DMS 273 treated with DMSO at 0.1 percent for 48 hours (cell line): ENCODE results near the gene IRS2.

Experiments
- DNase-seq: peaks from one replicate; lab custom pipeline; 2025; lab: John Stamatoyannopoulos, UW

The IRS2 gene

DNA sequence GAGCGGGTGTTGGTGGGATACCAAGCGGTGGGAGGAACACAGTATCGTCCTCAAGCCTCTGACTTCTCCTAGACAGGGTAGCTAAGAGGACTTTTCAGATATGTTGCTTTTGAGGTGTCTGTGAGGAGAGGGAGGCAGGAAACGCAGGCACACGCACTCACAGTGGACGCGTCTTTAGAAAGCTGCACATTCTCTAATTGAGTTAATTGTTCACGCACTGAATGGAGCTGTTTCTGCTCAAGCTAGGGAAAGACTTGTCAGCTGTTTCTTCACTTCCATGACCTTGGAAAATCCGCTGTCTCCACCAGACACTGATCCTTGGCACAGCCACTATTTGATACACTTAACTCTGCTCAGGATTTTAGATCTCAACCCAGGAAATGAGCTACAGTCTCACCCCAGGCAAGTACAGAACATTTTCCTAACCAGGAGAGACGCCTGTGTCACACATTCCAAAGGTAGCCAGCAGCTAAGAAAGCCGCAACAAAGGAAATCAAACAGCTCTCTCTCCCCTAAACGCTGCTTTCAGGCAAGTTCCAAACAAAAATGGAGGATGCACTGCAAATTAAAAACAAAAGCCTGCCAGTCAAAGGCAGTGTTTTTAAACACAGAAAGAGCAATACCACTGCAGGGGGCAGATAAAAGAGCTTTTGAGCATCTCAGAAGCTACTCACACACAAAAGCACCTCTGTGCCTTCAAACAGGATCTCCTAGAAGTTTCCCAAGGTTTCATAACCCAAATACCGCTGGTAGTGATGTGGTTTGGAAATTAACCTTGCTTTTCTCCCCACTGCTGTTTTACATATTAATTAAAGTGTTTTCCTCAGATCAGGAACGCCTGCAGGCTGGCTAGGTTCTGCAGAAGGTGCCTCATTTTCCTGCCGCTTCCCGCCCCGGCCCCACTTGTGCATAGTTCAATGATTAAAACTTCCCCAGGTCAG lies 57.3 kb downstream of the IRS2 start:
- no peak for DNase-seq

DNA sequence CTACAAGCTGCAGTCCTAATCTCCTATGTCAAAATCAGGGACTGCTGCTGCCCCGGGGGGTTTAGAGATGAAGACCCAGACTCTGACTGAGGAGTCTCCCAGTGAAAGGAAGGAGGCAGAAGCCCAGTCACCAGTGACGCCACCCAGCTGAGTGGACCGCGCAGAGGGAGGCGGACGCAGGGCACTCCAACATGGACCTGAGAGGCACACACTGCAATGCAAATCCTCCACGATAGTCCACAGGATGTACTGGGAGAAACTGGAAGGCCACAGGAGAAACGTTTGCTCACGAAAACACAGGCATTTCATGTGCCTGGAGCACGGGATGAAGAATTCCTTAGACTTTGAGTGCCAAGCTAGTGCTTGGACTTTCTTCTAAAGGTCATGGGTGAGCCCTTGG lies 58.3 kb downstream of the IRS2 start:
- DNase-seq, result no peak

DNA sequence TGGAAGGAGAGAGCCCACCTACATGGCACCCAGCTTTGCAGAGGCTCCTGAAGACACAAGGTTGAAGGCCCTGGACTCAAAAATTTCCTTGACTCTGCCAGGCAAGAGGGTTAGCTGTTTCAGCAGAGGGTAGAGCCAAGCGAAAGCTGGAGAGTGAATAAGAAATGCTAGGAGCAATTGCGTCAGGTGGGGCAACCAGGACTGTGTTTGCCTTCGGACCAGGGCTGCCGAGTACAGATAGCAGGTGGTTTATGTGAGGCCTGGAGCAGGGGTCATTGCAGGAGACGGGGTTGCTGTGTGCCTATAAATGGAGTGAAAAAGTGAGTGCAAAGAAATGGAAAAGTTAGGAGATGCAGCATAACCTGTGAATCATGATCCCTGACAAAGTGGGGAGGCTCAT lies 59.1 kb downstream of the IRS2 start:
- no peak for DNase-seq

DNA sequence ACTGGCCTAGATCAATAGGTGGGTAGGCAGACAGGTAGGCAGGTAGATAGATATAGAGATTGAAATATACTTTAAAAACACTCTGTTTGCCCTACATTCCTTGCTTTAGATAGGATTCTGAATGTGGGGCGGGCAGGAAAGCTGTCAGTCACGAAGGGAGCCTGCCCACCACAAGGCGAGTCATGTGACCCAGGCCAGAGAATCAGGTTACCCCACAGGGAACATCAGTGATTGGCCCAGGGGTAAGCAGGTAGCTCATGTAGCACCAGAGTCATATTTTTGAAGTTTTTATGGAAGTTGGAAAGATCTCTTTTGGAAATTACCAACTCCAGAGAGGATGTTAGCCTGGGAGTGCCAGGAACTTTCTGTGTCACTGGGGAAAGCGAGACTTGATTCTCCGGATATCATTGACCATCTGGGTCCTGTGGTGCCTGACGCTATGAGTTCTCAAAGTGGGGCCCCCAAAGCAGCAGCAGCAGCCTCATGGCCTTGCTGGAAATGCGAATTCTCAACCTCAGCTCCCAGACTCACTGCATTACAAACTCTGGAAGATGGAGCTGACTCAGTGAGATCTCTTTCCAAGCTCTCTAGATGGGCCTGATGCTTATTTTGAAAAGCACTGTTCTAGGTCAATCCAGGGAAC lies 60.3 kb downstream of the IRS2 start:
- no peak for DNase-seq

DNA sequence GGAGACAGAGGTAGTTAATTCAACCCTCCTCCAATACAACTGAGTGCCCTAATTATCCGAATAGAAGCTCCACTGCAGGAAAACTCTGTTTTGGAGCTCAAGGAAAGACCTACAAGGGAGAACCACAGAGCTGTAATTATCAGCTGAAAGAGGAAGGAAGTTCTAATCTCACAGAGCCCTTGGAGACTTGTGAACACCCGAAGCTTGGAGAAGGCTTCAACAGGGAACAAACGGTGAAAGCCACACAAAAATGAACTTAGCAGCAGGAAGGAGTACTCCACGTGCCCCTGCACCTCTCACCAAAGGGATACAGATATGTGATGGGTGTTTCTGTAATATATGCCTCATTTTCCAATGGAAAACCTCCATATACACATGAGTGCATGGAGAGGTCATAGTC lies 61.1 kb downstream of the IRS2 start:
- no peak for DNase-seq

DNA sequence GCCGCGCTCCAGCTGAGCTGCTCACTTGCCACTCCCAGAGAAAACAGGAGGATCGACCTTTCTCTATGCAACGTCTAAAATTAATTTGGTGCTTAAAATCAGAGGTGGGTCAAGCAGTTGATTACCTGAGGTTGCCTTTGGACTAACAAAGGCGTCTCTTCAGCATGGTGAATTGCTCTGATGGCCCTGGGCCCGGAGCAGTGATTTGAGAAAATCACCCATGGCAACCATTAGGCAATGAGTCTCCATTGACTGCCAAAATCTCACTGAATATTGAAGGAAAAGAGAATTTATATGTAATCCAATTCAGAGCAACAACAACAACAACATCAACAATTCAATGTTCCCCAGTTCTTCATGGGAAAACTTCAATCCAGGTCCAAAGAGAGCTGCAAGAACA lies 61.8 kb downstream of the IRS2 start:
- DNase-seq, result no peak

DNA sequence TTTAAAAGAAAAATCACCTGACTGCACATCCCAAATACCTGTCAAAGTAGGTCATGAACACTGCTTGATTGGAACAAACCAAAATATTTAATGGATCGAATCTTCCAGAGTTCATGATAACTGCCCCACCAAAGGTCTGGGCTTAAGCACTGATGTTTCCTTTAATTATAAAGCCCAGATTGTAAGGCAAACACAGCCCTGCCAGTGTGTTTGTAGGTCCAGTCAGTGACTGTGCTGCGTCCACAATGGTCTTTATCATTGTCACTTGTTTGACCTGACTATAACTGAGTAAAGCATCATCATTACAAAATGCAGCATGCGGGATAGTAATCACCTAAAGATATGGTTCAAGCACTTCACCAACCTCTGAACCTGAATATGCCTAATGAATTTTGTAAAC lies 63.3 kb downstream of the IRS2 start:
- no peak for DNase-seq

DNA sequence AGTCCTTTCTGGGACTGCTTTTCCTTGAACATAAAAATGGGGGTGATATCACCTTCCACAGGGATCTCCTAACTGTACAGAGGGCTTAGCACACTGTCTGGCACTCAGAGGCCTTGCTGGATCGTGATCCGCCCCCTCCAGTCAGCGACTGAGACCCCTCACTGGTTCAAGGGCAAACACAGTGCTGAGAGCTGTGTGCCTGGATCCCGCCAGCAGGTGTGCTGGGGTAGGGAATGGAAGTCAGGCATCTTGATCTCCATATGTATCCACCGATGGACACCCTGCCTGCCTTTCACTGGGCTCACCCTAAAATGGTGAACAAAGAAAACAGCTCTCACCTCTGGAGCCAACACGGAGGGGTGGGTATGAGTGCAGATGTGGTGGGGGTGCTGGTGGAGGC lies 64.3 kb downstream of the IRS2 start:
- DNase-seq, result no peak

DNA sequence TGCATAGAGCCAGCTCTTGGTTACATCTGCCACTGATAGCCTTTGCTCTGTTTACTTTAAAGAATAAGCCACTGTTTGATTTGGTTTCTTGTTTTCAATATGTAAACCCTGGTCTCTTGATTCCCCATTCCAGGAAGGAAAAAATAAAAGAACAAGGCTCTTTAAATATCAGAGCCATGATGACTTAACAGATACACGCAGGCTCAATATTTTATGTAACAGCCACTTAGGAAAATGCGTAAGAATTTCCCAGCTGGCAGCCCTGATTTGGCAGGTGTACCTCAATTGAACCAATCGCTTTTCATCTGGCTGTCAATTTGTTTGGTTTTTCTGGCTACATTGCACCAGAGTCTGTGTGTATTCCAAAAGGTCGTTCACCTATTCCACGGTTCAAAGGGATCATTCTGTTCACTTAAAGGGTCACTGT lies 65.6 kb downstream of the IRS2 start:
- DNase-seq, result no peak

DNA sequence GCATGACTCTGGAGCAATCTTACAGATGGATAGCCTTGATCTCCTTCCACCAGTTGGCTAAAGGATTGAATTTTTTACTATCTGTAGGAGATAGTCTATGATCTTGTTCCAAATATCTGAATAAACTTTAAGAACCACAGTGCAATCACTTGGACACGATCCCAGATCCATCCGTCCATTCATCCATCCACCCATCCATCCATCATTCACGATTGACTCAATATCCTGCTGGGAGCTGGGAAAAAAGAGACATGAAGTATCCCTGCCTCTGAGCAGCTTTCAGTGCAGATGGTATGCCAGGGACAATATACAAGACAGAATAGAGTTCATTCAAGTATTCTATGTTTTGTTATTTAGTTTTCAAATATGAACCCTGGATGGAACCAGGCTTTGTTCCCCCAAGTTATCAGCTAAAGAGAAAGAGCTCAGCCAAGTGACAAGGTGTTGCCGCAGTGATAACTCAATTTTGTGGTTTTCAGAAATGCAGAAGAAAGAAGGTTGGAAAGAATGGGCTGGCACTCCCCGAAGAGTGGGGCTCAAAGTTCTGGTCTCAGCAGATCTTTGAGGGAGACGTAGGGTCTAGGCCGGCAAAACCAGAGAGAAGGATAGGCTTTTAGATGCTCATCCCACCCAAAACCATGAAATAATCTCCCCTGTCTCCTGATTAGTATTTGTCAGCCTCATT lies 66.3 kb downstream of the IRS2 start:
- DNase-seq, result no peak

DNA sequence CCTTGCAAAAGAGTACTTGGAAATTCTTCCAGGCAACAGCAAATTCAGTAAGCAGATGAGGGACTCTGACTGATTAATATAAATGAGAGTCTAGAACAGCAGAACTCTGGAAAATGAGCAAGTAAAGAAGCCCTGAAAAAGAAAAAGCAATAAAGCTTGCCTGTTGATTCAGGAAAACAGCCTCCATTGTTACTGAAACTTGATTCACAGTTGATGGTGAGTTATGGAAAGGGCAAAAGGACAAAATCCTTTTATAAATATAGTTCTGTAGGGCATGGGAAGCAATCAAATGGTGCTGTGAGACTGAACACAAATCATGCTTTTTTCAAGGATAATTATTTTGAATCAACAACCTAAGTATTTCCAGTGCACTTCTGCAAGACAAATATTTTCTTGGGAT lies 67.7 kb downstream of the IRS2 start:
- no peak for DNase-seq

DNA sequence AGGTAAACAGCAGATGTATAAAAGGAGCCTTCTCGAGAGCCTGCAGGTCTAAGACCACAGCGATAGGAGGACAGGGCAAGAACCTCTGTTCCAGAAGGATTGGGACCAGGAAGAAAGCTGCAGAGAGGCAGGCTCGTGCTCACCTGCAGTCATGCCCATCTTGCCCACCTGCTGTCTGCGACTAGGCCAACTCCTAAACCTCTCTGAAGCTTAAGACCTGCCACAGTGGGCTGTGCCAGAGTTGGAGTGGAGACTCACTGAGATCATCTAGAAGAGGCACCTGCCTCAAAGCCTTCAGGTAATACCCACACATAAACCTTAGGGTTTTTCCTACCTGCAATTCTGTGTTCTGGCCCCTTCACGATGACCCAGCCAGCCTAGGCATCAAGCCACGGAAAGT lies 68.7 kb downstream of the IRS2 start:
- no peak for DNase-seq

DNA sequence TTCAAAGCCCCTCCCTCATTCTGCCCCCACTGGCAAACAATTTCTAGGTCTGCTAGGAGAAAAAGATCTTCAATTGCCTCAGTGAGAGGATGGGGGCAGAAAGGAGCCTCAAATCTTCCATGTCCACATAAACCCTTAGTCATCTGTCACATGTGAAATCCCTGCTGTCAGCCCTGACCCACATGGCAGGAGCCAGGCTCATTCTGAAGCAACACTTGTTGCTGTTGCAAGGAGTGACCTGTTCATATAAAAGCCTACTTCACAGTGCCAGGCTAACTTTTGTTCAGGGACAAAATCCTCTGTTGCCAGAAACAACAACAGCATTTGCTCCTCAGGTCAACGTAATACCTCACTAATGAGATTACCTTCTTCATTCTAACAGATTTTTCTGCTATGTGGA lies 70.5 kb downstream of the IRS2 start:
- no peak for DNase-seq

DNA sequence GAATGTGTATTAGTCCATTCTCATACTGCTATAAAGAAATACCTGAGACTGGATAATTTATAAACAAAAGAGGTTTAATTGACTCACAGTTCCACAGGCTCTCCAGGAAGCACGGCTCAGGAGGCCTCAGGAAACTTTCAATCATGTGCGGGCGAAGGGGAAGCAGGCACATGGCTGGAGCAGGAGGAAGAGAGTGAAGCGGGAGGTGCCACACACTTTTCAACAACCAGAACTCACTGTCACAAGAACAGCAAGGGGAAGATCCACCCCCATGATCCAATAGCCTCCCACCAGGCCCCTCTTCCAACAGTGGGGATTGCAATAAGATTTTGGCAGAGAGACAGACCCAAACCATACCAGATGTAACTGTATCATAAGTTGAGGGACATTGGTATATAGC lies 72.7 kb downstream of the IRS2 start:
- DNase-seq, result no peak

DNA sequence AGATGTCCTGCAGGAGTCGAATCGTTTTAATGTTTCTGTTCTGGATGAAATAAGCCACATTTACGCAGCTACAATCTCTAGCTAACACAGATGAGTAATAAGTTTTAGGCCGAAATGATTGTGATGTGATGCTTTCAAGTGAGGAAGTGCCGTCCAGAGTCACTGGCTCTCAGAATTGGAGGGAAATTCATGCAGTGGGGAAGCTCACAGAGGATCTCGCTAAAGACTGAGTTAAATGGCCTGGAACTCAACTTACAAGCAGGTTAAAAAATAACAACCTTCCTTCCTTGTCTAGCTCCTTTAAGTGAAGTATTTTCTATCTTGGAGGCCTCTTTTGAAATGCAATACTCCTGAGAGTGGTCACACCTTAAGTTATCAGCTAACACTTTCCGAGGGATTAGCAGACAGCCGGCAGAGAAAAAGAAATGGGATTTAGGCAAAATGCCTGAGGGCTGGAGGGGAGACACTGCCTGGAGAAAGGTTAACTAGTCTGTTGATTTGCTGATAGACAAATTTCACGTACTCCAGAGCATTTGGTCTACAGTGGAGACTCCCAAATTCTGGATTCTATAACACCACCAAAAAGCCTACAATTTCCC lies 74.2 kb downstream of the IRS2 start:
- DNase-seq, result no peak

DNA sequence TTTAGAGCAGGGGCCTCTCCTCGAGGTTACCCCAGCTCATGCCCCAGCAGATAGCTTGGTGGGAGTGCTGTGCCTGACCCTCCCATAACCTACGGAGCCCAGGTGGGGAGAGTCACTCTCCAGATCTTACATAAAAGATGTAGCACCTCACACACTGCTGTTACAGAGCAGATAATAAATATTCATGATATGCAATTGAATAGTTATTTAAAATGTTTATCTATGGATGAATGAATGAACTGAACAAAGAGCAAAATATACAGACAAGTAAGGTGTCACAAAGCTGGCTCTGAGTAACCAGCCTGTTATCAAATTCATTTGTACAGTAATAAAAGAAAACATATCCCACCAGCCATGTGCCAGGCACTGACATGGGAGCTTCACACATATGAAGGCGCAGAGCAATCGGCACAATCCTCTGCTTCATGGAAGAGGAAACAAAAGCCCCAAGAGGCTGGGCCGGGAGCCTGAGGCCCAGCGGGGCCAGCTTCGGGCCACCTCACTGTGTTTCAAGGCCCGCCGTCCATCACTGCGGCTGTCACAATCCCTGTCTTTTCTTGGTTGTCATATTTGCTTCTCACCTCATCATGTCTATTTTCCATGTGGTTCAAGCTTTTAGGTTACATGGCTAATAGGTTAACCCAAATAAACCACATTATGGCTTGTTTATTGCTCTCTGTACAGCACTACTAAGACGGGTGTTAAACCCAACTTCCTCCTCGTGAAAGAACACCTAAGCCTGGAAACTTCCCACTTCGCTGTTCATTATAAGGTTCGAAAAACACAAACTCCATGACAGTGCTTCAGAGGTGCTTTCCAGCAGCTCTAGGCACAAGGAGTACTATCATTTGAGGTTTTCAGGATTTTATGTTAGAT lies 78.4 kb downstream of the IRS2 start:
- DNase-seq, result no peak

DNA sequence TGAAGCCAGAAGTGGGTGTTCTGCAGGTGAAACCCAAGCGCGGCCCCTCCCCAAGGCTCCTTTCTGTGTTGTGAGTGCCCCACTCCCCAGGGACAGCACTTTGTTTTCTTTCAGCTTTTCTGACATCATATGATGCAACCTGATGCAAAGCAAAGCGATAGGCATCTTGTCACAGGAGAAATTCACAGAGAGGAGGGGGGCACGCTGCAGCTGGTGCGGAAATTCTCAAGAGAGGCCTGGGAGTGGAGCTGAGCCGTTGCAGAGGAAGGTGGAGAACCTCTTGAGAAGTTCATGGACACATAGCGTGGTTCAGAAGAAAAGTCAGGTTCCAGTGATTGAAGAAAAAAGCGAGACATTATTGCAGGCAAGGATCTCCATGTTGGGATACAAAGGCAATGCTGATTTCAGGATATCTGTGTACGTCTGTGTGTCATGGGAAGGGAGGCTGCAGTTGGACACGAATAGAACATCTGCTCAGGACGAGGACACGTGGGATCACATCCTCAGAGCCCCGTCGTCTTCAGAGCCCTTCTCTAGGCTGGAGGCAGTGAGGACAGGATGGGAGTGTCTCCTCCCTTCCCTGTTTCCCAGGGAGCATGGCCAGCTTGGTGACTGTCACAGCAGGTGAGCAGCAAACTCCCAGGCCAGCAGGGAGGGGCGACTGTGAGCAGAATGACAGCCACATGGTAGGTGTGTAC lies 79.2 kb downstream of the IRS2 start:
- no peak for DNase-seq

DNA sequence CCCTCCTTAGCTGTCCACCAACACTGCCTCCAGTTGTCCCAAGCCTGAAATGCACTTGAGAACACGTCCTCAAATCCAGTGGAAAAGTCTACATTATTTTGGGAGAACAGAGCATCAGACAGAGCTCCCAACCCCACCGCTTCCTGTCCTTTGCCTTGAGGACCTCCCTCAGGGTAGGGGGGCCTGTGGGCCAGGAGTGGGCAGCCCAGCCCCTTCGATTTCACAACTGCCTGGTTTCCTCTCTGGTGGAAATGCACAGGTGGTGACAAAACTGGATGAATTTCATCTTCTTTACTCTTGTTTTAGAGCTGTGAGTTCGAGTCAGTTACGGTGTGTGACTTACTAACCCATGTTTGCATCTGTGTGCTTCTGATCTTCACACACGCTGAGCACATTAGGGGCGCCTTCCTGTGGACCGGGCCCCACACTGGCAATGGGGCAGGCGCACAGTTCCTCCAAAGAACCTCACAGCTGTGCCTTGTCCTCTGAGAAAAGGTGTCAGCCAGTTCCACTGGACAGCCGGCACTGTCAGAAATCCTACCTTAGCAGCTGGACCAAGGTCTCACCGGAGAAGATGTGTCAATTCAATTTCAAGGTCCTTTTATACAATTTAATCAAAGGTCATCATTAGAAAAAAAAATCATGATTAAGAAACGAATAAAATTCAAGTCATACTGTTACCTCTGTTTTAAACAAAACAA lies 80.2 kb downstream of the IRS2 start:
- no peak for DNase-seq

DNA sequence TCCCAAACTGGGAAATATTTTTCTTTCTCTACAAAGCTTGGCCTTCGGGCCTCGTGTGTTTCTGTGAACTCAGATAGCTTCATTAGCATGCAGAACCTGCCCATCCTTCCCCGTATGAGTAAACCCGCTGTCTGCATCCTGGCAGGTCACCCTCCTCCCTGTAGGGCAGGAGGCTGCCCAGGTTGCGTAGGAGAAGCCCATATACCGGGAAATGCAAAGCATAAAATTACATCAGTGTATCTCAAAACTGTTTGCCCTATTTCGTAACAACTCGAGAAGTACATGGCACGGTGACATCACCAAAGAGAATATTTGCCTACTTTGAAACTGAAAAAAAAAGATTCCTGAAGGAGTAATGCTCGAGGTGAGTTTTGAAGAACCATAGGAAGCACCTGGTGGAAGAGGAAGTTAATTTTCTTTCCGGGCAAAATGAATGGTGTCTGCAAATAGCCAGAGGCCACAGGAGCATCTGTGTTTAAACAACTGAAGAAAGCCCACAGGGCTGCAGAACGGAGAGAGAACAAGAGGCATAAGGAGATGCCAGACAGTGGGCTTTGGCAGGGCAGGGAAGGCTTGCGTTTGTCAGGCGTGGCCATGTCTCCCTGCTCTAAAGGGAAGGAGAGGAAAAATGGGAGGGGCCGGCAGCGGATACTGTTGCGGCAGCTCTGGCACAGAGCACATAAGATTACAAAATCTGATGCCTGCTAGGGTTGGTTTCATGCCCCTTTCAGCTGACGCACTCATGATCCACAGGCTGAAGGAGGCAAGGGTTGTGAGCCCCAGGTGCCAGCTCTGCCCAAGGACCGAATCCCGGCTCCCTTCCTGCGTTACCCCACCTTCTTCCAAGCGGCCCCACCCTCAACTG lies 81.4 kb downstream of the IRS2 start:
- DNase-seq, result no peak
